PFSK-1 (cell line): Measurements from ENCODE around the gene RASGRF1.

ENCODE experiments used
- FOXP2 ChIP-seq: optimal IDR thresholded peaks from 2 replicates; pipeline ENCODE3; 2011; ENCODE audit warnings: borderline replicate concordance, control low read depth, inconsistent platforms; ENCODE audit not compliant: insufficient read depth; ENCODE audit errors: extremely low read length, extremely low read depth
- POLR2AphosphoS5 ChIP-seq: IDR thresholded peaks from 2 replicates; pipeline ENCODE4 v1.6.1; 2012; ENCODE audit warnings: low read depth, mild to moderate bottlenecking, control low read depth, low read length, moderate library complexity
- SIN3A ChIP-seq: IDR thresholded peaks from 2 replicates; pipeline ENCODE4 v1.6.1; 2012; ENCODE audit warnings: mild to moderate bottlenecking, low read length, moderate library complexity, borderline replicate concordance; ENCODE audit not compliant: insufficient read depth
- TF ChIP-seq, protein P1 (sequence below), 2 experiments: IDR thresholded peaks; 2 replicates each; pipeline versions ENCODE4 v1.6.1 to v1.8.0; 2011 to 2012; ENCODE audit warnings: low read depth in 2 of 2, low read length in 2 of 2, control low read depth in 1 of 2, inconsistent platforms in 1 of 2, mild to moderate bottlenecking in 1 of 2, moderate library complexity in 1 of 2; ENCODE audit not compliant: insufficient read depth in 1 of 2

DNA sequence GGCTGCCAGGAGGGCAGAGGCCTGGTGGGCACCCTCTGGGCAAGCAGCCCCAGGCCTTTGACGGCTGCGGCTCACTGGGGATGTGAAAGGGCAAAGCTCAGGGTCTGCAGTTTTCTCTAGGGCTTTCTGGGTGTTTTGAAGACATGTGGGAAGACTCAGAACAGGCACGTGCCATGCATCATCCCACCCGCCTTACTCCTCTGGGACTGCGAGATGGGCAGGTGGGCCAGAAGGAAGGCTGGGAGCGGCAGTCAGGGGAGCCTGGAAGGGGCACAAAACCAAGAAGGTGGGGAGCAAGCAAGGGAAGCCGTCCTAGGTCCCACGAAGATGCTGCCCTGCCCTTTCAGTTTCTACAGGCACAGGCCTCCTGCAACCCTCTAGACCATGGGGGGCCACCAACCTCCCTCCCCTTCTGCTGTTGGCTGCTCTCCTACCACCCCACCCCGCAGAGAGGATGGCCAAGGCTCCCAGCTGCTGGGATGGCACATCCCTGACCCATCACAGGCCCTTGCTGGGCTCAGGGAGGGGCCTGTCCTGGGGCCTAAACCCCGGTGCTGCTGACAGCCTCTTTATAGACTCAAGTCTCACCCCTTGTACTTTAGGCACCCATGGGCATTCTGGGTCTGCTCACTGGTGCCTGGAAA, 73.9 kb downstream of the RASGRF1 start:
- TF ChIP-seq, protein P1, sequence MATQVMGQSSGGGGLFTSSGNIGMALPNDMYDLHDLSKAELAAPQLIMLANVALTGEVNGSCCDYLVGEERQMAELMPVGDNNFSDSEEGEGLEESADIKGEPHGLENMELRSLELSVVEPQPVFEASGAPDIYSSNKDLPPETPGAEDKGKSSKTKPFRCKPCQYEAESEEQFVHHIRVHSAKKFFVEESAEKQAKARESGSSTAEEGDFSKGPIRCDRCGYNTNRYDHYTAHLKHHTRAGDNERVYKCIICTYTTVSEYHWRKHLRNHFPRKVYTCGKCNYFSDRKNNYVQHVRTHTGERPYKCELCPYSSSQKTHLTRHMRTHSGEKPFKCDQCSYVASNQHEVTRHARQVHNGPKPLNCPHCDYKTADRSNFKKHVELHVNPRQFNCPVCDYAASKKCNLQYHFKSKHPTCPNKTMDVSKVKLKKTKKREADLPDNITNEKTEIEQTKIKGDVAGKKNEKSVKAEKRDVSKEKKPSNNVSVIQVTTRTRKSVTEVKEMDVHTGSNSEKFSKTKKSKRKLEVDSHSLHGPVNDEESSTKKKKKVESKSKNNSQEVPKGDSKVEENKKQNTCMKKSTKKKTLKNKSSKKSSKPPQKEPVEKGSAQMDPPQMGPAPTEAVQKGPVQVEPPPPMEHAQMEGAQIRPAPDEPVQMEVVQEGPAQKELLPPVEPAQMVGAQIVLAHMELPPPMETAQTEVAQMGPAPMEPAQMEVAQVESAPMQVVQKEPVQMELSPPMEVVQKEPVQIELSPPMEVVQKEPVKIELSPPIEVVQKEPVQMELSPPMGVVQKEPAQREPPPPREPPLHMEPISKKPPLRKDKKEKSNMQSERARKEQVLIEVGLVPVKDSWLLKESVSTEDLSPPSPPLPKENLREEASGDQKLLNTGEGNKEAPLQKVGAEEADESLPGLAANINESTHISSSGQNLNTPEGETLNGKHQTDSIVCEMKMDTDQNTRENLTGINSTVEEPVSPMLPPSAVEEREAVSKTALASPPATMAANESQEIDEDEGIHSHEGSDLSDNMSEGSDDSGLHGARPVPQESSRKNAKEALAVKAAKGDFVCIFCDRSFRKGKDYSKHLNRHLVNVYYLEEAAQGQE (IDR thresholded peaks at IDR 0.05; ENCODE audit: insufficient read depth in 1 of 2, low read depth in 2 of 2, low read length in 2 of 2) = no peak
- TF ChIP-seq POLR2AphosphoS5 (no peak), FOXP2 (no peak), SIN3A (no peak)
